Stimulated activated effector memory CD8-positive, alpha-beta T cell treated with anti-CD3 and anti-CD28 coated beads, Interleukin-12 subunit alpha, Interleukin-12 subunit beta, amount 100 ng/mL, for 72 hours (primary cell): ENCODE results near the gene METTL14.

Experiments used
- ATAC-seq: fragments of 150-1000 bp; cut with Tn5 transposase; 2 replicates; pipeline ENCODE4 v1.10.0; 2021
- DNase-seq, 2 donors: peaks; one replicate each; pipeline ENCODE4 v3.0.0; 2021 to 2022; ENCODE audit warnings: low spot score in 2 of 2
- H3K27ac Mint-ChIP-seq: one replicate; pipeline ENCODE4 v1.8.0; 2022; ENCODE audit warnings: mild to moderate bottlenecking, mixed read lengths
- H3K36me3 Mint-ChIP-seq: one replicate; pipeline ENCODE4 v1.8.0; 2022; ENCODE audit warnings: mild to moderate bottlenecking, mixed read lengths
- H3K4me1 Mint-ChIP-seq: one replicate; pipeline ENCODE4 v1.8.0; 2022; ENCODE audit warnings: mixed read lengths
- H3K4me3 Mint-ChIP-seq: one replicate; pipeline ENCODE4 v1.8.0; 2022; ENCODE audit warnings: mild to moderate bottlenecking, mixed read lengths
- H3K9me3 Mint-ChIP-seq: one replicate; pipeline ENCODE4 v1.8.0; 2022; ENCODE audit warnings: mixed read lengths

Gene METTL14

GRCh38 chr4:118761397-118762016 is 76.3 kb downstream of the METTL14 start:
- no peaks in the 10 kb centered on the region for H3K9me3 Mint-ChIP-seq
- no peak overlapping the region for H3K27ac Mint-ChIP-seq
- peaks cover 14% of the 10 kb centered on the region for H3K4me1 Mint-ChIP-seq
- peaks cover 99% of the 10 kb centered on the region for H3K36me3 Mint-ChIP-seq
- no peak for ATAC-seq
- DNase-seq, result no peak
- H3K4me3 Mint-ChIP-seq, result no peak overlapping the region

GRCh38 chr4:118762155-118762554 is 77.0 kb downstream of the METTL14 start:
- Mint-ChIP-seq H3K27ac (no peak overlapping the region), H3K9me3 (no peaks in the 10 kb centered on the region), H3K4me1 (peaks cover 14% of the 10 kb centered on the region), H3K4me3 (no peak overlapping the region), H3K36me3 (peaks cover 99% of the 10 kb centered on the region)
- DNase-seq (no peak), ATAC-seq (no peak)

GRCh38 chr4:118762730-118763477 is 77.7 kb downstream of the METTL14 start:
- Mint-ChIP-seq H3K36me3 (peaks cover 99% of the 10 kb centered on the region), H3K27ac (no peak overlapping the region), H3K4me1 (peaks cover 14% of the 10 kb centered on the region), H3K9me3 (no peaks in the 10 kb centered on the region), H3K4me3 (no peak overlapping the region)
- no peak for DNase-seq
- no peak for ATAC-seq
